ENCODE data around the gene CIT.
"Not testable (repeated sequence)": the region's sequence is repeated elsewhere in the genome, so short reads cannot be mapped to it uniquely, and the experiment has no call there.

The CIT gene

GRCh38 chr12:119876761-119877638 lies at the start of gene CIT:
CIT (minus strand) TSS chr12:119877320; CDS start chr12:119876168, 1,152 bp downstream.
- DNase-seq = peak; percentile 78

GRCh38 chr12:119925269-119925668 lies 48.1 kb upstream of the CIT start:
- DNase-seq = no peak

GRCh38 chr12:119920064-119920463 lies 42.9 kb upstream of the CIT start:
- DNase-seq = no peak

- DNase-seq = no peak
These were observed 38.9 kb upstream of the CIT start for GRCh38 chr12:119915894-119916510.

GRCh38 chr12:119914666-119915065 lies 37.5 kb upstream of the CIT start:
- DNase-seq = no peak

- DNase-seq = no peak
These were observed 36.6 kb upstream of the CIT start for GRCh38 chr12:119913536-119914330.

- no peak for DNase-seq
These were observed 34.1 kb upstream of the CIT start for GRCh38 chr12:119911182-119911581.

GRCh38 chr12:119910586-119910985 lies 33.5 kb upstream of the CIT start:
- DNase-seq = no peak

GRCh38 chr12:119902084-119902509 lies 25.0 kb upstream of the CIT start:
- DNase-seq = peak; percentile 43

GRCh38 chr12:119901670-119902069 lies 24.6 kb upstream of the CIT start:
- no peak for DNase-seq

GRCh38 chr12:119894916-119895315 lies 17.8 kb upstream of the CIT start:
- no peak for DNase-seq

- not testable (repeated sequence) for DNase-seq
These were observed 15.5 kb upstream of the CIT start for GRCh38 chr12:119892611-119893010.

- DNase-seq = no peak
These were observed 8.4 kb upstream of the CIT start for GRCh38 chr12:119885549-119885948.

GRCh38 chr12:119883791-119884190 lies 6.7 kb upstream of the CIT start:
- not testable (repeated sequence) for DNase-seq

GRCh38 chr12:119883237-119883636 lies 6.1 kb upstream of the CIT start:
- no peak for DNase-seq

GRCh38 chr12:119877639-119877948 lies 474 bp upstream of the CIT start:
- DNase-seq = no peak

GRCh38 chr12:119870457-119870856 lies 6.7 kb downstream of the CIT start:
- DNase-seq = peak; percentile 83

GRCh38 chr12:119869720-119870119 lies 7.4 kb downstream of the CIT start:
- DNase-seq = peak; percentile 90

GRCh38 chr12:119868992-119869391 lies 8.1 kb downstream of the CIT start:
- DNase-seq = peak; percentile 20

- DNase-seq = no peak
These were observed 12.5 kb downstream of the CIT start for GRCh38 chr12:119864591-119864990.

- DNase-seq = no peak
These were observed 17.9 kb downstream of the CIT start for GRCh38 chr12:119859241-119859640.

- no peak for DNase-seq
These were observed 20.0 kb downstream of the CIT start for GRCh38 chr12:119857041-119857591.

GRCh38 chr12:119850330-119850729 lies 26.8 kb downstream of the CIT start:
- DNase-seq = no peak

Data from DMS 273 treated with DMSO at 0.1 percent for 48 hours (cell line).